KG1 (cell line): ENCODE results near the gene KLHDC8A.

ENCODE experiments used
- DNase-seq: peaks from one replicate; lab custom pipeline; 2025; lab: John Stamatoyannopoulos, UW

Gene KLHDC8A

DNA sequence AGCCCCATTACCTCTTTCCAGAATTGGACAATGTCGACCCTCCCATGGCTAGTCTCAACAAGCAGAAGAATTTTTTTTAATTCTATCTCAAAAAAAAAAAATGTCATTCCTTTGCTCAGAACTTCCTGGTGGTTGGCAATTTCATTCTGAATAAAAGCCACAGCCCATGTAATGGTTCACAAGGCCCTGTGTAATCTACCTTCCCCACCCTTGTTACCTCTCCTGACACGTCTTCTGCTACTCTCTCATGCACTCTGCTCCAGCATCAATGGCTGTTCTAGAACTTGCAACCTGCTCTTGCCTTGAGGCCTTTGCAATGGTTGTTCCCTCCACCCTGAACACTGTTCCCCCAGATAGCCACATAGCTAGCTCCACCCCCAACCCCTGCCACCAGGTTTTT, 60.6 kb downstream of the KLHDC8A start:
- DNase-seq = no peak

DNA sequence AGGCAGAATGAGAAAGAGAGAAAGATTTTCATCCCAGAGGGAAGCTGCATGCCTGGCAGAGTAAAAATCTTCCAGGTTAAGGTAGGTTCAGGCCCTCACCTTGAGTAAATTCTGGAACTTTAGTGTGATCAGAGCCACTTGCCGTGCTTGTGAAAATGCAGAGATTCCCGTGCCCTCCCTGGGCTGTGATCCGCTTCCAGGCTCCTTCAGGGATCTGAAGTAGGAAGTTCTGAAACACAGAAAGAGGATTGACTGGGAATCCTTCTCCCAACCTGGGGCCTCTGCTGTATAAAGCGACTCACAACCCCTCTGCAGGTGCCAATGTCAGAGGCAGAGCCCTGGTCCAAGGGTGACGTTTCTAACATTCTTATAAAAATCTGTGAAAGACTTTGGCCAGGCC, 61.8 kb downstream of the KLHDC8A start:
- no peak for DNase-seq

DNA sequence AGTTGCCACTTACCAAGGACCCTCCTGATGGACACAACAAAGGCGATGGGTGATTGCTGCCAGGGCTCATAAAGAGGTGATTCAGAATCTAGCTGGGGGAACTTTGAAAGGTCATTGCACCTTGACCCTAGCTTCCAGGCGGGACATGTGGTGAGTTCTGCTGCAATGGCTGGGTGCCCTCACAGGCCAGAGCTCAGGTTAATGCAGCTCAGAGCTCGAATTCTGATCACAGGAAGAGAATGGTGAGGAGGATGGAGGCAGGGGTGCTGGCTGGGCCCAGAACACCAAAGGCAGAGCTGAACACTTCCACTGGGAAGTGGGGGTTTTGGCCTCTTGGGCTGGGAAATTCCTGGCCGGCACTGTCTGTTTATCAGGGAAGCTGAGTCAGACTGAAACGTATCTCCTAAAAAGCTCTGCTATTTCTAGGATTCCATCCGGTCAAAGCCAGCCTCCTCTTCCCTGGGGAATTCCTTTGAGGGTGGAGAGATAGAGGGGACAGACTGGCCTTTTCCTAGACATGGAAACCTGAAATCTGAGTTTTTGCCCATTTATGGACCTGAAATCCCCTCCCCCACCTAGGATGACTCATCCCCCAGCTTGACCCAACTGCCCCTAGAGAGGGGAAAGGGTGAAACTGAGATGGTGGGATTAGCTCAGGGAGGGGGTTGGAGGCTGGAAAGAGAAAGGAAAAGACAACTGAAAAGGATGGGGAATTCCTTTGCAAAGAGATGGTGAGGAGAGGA, 62.4 kb downstream of the KLHDC8A start:
- no peak for DNase-seq

DNA sequence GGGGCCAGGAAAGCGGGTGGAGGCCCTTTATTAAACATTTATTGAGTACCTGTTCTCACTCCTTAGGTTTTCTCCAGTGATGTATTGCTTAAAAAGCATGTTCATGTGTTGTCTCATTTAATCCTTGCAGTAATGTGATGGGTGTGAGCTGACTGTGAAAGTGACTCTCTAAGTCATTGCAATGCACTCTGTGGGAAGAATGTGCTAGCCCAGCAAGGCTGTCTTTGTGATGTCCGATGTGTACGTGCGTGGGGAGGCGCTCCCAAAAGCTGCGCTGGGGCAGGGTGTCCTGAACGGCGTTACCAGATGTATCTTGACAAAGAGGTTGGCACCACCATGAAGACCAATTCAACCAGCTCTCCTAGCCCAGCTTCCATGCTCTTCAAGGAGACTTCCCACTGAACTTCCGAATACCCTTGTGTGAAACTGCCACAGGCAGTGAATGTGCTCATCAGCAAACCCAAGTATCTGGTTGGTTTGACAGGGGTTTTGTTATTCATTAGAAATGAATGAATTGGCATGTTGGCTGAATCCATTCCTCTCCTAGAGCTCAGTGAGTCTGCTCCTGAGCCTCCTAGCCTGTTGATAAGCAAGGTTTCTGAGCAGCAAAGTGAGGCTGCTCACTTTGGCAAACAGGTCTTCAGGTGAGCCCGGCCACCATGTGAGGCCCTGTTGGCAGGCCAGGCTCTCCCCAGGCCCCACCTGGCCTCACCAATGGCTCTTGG, 63.2 kb downstream of the KLHDC8A start:
- no peak for DNase-seq

DNA sequence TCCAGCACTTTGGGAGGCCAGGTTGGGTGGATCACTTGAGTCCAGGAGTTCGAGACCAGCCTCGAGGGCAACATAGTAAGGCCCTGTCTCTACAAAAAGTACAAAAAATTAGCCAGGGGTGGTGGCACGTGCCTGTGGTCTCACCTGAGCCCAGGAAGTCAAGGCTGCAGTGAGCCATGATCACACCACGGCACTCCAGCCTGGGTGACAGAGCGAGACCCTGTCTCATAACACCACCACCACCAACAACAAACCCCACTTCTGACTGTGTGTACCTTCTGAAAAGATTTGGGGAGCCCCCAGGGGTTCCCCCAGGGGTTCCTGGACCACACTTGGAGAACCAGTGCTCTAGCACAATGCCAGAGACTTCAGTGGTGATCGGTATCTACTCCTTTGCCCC, 65.1 kb downstream of the KLHDC8A start:
- DNase-seq = no peak

DNA sequence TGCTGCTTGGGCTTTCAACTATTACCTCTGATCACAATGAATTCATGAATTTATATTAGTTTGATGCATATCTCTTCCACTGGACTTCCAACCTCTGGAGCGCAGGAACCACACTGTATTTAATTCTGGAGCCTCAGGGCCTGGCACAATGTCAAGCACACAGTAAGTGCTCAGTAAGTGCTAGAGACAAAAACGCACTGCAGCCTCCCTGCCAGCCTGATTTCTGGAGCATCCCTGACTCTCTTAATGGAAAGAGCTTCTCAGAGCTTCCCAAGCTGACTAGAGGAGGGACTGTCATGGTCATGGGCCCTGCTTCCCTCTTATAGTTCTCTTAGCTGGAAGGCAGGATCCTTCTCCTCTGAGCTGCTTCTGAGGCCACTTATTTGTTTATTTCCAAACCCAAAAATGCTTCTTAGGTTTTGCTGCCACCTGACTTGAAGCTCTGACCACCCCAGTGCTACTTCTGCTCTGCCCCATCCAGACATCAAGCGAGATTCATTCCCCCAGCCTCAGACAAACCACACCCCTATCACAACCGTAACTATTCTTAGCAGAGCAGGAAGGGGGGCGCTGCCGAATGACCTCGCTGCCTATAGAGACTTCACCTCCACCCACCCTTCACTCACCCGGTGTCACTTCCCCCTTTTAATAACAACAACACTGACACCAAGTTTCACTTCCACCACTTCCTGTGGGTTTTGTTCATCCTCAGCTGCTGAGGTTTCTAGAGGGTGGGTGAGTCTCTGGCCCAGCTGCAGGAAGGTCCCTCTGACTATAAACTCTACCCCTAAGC, 68.8 kb downstream of the KLHDC8A start:
- peak; percentile 69 for DNase-seq

DNA sequence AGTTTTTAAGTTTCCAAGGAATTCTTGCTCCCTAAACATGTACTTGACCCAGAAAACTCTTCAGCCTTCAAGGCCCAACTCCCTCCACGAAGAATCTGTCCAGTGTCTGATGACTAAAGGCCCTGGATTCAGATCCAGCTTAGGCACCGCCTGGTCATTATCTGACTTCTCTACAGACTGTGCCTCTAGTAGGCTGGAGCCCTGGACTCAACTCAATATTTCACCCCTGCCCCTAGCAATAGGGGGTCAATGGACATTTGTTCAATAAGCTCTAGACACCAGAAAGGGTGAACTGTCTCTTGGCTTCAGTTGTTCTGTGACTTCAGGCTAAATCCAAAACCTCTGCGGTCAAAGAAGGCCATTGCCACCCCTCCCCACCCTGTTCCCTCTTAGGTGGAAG, 69.6 kb downstream of the KLHDC8A start:
- no peak for DNase-seq

DNA sequence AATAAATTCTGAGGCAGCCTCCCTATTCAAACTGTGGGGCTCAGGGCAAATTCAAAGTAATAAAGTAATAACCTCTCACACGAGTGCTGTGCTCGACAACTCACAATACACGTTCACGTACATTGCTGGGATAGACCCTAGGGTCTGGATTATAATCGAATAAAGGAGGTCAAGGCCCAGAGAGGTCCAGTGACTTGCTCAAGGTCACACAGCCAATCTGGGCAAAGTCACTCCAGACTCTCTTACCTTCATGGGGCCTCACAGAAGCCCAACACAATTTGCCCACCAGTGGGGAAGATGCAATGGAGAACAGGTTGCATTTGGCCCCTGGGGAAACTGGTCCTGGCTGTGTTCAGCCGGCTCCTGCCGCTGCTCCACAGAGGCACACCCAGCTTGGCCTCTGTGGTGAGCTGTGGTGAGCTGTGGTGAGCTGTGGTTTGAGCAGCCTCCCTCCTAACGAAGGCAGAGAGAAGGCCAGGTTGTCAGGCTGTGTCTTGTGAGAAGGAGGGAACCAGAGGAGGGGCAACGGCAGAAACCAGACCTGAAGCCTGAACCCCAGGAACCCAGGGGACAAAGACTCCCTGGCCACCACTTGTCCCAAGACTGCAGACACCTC, 70.3 kb downstream of the KLHDC8A start:
- DNase-seq = peak; percentile 36
